ENCODE results near the gene HSD17B14. TPM values are rescaled to one million over a fixed set of nuclear protein-coding genes. Genes with fewer than 3 reads are reported as not detected.

Gene HSD17B14
- polyA plus RNA-seq, 2 of the 4 experiments (the other 2 are of a cell fraction): 11.1 to 20.9 TPM

DNA sequence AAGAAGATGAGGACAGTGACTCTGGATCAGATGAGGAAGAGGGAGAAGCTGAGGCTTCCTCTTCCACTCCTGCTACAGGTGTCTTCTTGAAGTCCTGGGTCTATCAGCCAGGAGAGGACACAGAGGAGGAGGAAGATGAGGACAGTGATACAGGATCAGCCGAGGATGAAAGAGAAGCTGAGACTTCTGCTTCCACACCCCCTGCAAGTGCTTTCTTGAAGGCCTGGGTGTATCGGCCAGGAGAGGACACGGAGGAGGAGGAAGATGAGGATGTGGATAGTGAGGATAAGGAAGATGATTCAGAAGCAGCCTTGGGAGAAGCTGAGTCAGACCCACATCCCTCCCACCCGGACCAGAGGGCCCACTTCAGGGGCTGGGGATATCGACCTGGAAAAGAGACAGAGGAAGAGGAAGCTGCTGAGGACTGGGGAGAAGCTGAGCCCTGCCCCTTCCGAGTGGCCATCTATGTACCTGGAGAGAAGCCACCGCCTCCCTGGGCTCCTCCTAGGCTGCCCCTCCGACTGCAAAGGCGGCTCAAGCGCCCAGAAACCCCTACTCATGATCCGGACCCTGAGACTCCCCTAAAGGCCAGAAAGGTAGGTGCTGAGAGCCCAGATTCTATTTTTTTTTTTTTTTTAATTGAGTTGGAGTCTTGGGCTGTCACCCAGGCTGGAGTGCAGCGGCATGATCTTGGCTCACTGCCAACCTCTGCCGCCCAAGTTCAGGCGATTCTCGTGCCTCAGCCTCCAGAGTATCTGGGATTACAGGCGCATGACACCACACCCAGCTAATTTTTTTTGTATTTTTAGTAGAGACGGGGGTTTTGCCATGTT, 38.2 kb upstream of the HSD17B14 start:
- peak; percentile 52 to 55 for DNase-seq (ENCODE audit: low read depth in 1 of 2, low spot score in 1 of 2)
- ChIA-PET POLR2A (interaction anchor here (0.6 to 8.9 kb wide), 11 partner anchors 26 to 119 kb away, joined by 3 to 175 read pairs (median 5); partner anchors contain the start of genes BAX, FTL, GYS1 and NUCB1), CTCF (interaction anchor here (0.9 to 13.7 kb wide), 14 partner anchors 9 to 119 kb away, joined by 3 to 121 read pairs (median 5); partner anchors contain the start of genes GYS1, HSD17B14, NUCB1 and RUVBL2)

More for the DNA sequence above, 38.2 kb upstream of the HSD17B14 start:
- ATAC-seq (peak; percentile 19 to 28), FAIRE-seq (no peak)
- Histone ChIP-seq H3K4me3 (peak overlapping the region; percentile 92), H3K9me3 (no peaks in the 10 kb centered on the region), H3K4me1 (peaks cover 29% of the 10 kb centered on the region), H3K27ac (peak overlapping the region; percentile 95 to 97), H3K4me2 (peak overlapping the region; percentile 88)
- TF ChIP-seq MYC (IDR thresholded peaks at IDR 0.05; ENCODE audit: borderline replicate concordance, low read length): no peak
- TF ChIP-seq, protein P1, sequence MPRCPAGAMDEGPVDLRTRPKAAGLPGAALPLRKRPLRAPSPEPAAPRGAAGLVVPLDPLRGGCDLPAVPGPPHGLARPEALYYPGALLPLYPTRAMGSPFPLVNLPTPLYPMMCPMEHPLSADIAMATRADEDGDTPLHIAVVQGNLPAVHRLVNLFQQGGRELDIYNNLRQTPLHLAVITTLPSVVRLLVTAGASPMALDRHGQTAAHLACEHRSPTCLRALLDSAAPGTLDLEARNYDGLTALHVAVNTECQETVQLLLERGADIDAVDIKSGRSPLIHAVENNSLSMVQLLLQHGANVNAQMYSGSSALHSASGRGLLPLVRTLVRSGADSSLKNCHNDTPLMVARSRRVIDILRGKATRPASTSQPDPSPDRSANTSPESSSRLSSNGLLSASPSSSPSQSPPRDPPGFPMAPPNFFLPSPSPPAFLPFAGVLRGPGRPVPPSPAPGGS (IDR thresholded peaks at IDR 0.05): no peak
- TF ChIP-seq FOXS1 (CRISPR knock-in tag; IDR thresholded peaks at IDR 0.05): no peak
- 0 out of 2 replicates have a peak, but pooled peaks have one; percentile 3 for TF ChIP-seq FOSL2 (IDR thresholded peaks at IDR 0.05)
- peak; percentile 21 for TF ChIP-seq FOSL2 (CRISPR knock-in tag; IDR thresholded peaks at IDR 0.05)
- no peak for TF ChIP-seq HEYL (CRISPR knock-in tag; IDR thresholded peaks at IDR 0.05)
- no peak for TF ChIP-seq NPAS2 (CRISPR knock-in tag; IDR thresholded peaks at IDR 0.05; ENCODE audit: borderline replicate concordance)
- TF ChIP-seq CBX8 (IDR thresholded peaks at IDR 0.05): no peak
- TF ChIP-seq, protein P2, sequence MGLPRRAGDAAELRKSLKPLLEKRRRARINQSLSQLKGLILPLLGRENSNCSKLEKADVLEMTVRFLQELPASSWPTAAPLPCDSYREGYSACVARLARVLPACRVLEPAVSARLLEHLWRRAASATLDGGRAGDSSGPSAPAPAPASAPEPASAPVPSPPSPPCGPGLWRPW (IDR thresholded peaks at IDR 0.05): no peak
- TF ChIP-seq, protein P3, sequence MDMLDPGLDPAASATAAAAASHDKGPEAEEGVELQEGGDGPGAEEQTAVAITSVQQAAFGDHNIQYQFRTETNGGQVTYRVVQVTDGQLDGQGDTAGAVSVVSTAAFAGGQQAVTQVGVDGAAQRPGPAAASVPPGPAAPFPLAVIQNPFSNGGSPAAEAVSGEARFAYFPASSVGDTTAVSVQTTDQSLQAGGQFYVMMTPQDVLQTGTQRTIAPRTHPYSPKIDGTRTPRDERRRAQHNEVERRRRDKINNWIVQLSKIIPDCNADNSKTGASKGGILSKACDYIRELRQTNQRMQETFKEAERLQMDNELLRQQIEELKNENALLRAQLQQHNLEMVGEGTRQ (IDR thresholded peaks at IDR 0.05): no peak
- TF ChIP-seq, protein P4, sequence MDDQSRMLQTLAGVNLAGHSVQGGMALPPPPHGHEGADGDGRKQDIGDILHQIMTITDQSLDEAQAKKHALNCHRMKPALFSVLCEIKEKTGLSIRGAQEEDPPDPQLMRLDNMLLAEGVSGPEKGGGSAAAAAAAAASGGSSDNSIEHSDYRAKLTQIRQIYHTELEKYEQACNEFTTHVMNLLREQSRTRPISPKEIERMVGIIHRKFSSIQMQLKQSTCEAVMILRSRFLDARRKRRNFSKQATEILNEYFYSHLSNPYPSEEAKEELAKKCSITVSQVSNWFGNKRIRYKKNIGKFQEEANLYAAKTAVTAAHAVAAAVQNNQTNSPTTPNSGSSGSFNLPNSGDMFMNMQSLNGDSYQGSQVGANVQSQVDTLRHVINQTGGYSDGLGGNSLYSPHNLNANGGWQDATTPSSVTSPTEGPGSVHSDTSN (IDR thresholded peaks at IDR 0.05): no peak
- no peak for TF ChIP-seq TFCP2L1 (CRISPR knock-in tag; IDR thresholded peaks at IDR 0.05)
- no peak for TF ChIP-seq CHD4 (IDR thresholded peaks at IDR 0.05; ENCODE audit: borderline replicate concordance)
- TF ChIP-seq POLR2AphosphoS2 (conservative IDR thresholded peaks at IDR 0.05; ENCODE audit: low read length): peak; percentile 78
- TF ChIP-seq ZSCAN20 (CRISPR knock-in tag; IDR thresholded peaks at IDR 0.05): no peak
- TF ChIP-seq CEBPB (IDR thresholded peaks at IDR 0.05): no peak
- no peak for TF ChIP-seq NFE2L2 (conservative IDR thresholded peaks at IDR 0.05; ENCODE audit: low read length)
- no peak for TF ChIP-seq GATA3 (IDR thresholded peaks at IDR 0.05; ENCODE audit: borderline replicate concordance)
- no peak for TF ChIP-seq EP300 (IDR thresholded peaks at IDR 0.05)
- no peak for TF ChIP-seq PHF8 (IDR thresholded peaks at IDR 0.05; ENCODE audit: borderline replicate concordance, low read depth)
- TF ChIP-seq, protein P5, sequence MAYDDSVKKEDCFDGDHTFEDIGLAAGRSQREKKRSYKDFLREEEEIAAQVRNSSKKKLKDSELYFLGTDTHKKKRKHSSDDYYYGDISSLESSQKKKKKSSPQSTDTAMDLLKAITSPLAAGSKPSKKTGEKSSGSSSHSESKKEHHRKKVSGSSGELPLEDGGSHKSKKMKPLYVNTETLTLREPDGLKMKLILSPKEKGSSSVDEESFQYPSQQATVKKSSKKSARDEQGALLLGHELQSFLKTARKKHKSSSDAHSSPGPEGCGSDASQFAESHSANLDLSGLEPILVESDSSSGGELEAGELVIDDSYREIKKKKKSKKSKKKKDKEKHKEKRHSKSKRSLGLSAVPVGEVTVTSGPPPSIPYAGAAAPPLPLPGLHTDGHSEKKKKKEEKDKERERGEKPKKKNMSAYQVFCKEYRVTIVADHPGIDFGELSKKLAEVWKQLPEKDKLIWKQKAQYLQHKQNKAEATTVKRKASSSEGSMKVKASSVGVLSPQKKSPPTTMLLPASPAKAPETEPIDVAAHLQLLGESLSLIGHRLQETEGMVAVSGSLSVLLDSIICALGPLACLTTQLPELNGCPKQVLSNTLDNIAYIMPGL (CRISPR knock-in tag; IDR thresholded peaks at IDR 0.05; ENCODE audit: borderline replicate concordance): no peak
- no peak for TF ChIP-seq RARB (CRISPR knock-in tag; IDR thresholded peaks at IDR 0.05)
- no peak for TF ChIP-seq ESRRA (IDR thresholded peaks at IDR 0.05; ENCODE audit: borderline replicate concordance, low read length)
- peak; percentile 4 for TF ChIP-seq ZFP36 (IDR thresholded peaks at IDR 0.05; ENCODE audit: borderline replicate concordance, partially characterized antibody)
- TF ChIP-seq, protein P6, sequence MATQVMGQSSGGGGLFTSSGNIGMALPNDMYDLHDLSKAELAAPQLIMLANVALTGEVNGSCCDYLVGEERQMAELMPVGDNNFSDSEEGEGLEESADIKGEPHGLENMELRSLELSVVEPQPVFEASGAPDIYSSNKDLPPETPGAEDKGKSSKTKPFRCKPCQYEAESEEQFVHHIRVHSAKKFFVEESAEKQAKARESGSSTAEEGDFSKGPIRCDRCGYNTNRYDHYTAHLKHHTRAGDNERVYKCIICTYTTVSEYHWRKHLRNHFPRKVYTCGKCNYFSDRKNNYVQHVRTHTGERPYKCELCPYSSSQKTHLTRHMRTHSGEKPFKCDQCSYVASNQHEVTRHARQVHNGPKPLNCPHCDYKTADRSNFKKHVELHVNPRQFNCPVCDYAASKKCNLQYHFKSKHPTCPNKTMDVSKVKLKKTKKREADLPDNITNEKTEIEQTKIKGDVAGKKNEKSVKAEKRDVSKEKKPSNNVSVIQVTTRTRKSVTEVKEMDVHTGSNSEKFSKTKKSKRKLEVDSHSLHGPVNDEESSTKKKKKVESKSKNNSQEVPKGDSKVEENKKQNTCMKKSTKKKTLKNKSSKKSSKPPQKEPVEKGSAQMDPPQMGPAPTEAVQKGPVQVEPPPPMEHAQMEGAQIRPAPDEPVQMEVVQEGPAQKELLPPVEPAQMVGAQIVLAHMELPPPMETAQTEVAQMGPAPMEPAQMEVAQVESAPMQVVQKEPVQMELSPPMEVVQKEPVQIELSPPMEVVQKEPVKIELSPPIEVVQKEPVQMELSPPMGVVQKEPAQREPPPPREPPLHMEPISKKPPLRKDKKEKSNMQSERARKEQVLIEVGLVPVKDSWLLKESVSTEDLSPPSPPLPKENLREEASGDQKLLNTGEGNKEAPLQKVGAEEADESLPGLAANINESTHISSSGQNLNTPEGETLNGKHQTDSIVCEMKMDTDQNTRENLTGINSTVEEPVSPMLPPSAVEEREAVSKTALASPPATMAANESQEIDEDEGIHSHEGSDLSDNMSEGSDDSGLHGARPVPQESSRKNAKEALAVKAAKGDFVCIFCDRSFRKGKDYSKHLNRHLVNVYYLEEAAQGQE (IDR thresholded peaks at IDR 0.05): no peak
- WGBS (ENCODE audit: missing lambda C conversion rate): 8% methylated on average over 17 of the region's 17 CpGs
